ENCODE measurements around the gene SNORC.
"Not testable (repeated sequence)": the region's sequence is repeated elsewhere in the genome, so short reads cannot be mapped to it uniquely, and the experiment has no call there.

The SNORC gene

GRCh38 chr2:232896720-232897597 is 26.9 kb downstream of the SNORC start:
- no peak for DNase-seq (ENCODE audit: low read depth in 2 of 2)

DNA sequence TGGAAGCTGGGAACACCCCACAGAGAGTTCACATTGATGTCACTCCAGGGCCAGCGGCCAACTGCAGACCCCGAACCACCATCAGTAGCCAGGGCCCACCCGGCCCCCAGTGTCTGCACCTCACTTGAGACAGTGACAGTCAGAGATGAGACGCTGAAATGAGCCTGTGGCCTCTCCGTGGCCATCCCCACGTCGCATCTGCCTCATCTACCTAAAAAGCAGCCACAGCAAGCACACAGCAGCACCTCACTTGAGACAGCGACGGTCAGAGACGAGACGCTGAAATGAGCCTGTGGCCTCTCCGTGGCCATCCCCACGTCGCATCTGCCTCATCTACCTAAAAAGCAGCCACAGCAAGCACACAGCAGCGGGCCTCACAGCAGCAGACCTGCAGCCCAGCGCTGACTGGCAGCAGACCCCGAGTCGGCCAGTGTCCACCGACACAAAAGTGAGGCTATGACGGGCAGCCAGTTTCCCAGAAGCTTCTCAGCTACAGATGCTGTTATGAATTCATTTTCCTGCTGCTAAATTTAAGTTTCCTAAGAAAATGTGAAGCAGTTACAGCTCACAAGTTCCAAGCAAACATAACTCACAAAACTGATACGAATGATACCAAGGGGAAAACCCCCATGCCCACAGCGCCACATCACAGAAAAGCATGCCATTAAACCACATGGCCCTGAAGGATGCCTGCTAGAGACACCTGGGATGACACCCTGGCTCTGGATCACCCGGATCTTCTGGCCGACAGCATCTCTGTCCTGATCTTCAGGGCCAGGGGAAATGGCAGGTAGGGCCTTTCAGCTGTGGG is 27.7 kb downstream of the SNORC start:
- DNase-seq (ENCODE audit: low read depth in 2 of 2), result peak; percentile 53 to 54

- no peak for DNase-seq (ENCODE audit: low read depth in 2 of 2)
Measured at GRCh38 chr2:232898592-232899543, 28.8 kb downstream of the SNORC start.

- no peak for DNase-seq (ENCODE audit: low read depth in 2 of 2)
Measured at GRCh38 chr2:232900811-232901735, 31.0 kb downstream of the SNORC start.

DNA sequence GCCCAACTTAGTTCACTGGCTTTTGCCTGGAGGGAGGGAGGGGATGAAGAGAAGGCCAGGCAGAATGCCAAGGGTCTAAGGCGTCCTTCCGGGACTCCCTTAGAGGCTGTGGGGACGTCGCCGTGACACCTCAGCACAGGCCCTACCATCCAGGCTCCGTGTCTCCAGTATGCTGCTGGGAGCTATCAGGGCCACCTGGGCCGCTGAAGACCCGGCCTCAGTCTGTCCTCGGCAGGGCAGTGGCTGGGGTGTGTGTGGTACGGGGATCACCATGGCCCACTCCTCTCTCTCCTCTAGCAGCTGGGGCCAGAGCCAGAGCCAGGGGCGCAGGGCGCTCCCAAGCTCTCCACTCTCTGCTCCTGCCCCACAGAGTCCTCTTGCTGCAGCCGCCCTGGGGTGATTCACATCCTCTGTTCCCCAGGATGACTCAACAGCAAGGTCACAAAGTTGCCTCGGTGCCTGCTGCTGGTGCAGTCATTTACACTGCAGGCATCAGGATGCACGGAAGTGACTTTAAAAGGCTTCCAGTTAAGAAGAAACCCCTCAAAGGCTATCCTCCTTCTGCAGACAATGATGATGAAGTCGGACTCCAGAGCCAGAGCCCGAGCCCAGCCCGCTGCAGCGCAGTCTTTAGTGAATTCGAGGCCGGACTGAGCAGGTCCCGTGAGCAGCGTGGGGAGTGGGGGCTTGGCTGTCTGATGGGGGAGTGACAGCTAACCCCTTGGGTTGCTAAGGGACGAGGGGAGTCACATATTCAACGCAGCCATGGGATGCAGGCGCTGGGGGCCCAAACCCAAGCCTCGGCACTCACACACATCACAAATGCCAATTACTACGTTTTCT is 31.9 kb downstream of the SNORC start:
- DNase-seq (ENCODE audit: low read depth in 2 of 2), result peak; percentile 52 to 53

DNA sequence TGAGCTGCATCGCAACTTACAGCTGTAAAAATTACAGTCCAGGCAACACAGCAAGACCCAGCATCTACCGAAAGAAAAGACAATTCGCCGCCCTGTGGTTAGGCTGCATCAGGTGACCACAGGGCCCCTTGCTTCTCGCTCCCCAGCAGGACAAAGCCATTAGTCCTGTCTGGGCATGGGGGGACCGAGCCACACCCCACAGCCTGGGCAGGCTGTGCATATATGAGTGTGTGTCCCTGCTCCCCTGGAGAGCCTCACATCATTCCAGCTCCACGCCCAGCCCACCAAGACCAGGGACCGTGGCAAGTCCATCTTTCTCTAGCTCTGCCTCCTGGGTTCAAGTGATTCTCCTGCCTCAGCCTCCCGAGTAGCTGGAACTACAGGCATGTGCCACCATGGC is 33.9 kb downstream of the SNORC start:
- DNase-seq (ENCODE audit: low read depth in 2 of 2), result no peak

DNA sequence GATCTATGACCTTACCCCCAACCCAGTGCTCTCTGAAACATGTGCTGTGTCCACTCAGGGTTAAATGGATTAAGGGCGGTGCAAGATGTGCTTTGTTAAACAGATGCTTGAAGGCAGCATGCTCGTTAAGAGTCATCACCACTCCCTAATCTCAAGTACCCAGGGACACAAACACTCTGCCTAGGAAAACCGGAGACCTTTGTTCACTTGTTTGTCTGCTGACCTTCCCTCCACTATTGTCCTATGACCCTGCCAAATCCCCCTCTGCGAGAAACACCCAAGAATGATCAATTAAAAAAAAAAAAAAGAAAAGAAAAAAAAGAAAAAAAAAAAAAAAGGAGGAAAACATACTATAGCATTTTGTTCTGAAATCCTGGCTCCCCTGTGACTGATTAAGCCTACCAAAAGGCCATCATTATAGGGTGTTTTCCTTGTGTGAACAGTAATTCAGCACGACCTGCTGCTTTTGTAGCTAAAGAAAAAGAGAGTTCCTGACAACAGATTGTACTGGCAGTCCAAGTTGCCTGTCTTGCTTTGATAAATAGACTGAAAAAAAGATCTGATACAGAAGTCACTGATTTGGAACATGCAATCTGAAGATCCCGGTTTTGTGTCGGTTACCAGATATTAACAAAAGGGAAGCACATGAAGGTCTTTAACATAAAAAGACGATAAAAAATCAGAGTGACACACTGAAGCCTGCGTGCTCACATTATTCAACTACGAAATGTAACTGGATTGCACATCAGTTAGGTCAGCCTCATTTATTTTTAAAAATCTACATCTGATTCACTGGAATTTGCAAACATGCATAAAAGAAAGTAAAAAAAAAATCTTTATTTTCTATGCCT is 37.0 kb downstream of the SNORC start:
- DNase-seq (ENCODE audit: low read depth in 2 of 2), result not testable (repeated sequence)

- not testable (repeated sequence) for DNase-seq (ENCODE audit: low read depth in 2 of 2)
Measured at GRCh38 chr2:232907718-232908085, 37.6 kb downstream of the SNORC start.

- DNase-seq (ENCODE audit: low read depth in 2 of 2), result no peak
Measured at GRCh38 chr2:232908695-232909094, 38.6 kb downstream of the SNORC start.

DNA sequence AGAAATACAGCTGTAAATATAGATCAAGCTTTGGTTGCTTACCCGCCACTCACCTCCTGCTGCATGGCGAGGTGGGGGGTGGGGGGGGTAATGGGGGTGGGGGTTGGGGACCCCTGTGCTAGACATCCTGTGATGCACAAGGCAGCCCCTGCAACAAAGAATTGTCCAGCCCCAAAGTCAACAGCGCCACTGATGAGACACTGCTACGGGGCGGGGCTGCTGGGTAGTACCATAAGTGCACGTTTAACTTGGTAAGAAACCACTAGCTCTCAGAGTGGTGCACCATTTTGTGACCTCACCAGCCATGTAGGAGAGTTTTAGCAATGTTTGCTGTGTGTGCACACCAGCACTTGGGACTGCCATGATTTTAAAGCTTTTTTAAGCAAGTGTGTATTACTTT is 40.3 kb downstream of the SNORC start:
- DNase-seq (ENCODE audit: low read depth in 2 of 2), result no peak

DNA sequence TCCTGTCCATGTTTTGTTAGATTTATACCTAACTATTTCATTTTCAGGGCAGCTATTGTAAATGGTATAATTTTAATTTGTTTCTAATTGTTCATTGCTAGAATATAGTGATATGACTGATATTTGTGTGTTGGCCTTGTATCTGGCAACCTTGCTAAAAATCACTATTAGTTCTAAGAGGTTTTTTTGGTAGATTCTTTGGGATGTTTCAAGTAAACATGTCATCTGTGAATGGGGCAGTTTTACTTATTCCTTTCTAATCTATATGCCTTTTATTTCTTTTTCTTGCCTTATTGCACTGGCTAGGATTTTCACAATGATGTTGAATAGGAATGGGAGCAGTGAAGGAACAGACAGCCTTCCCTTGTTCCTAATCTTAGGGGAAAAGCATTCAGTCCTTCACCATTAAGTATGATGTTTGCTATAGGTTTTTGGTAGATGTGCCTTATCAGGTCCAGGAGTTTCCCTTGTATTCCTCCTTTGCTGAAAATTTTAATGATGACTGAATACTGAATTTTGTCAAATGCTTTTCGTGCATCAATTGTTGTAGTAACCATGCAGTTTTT is 41.7 kb downstream of the SNORC start:
- DNase-seq (ENCODE audit: low read depth in 2 of 2), result no peak

DNA sequence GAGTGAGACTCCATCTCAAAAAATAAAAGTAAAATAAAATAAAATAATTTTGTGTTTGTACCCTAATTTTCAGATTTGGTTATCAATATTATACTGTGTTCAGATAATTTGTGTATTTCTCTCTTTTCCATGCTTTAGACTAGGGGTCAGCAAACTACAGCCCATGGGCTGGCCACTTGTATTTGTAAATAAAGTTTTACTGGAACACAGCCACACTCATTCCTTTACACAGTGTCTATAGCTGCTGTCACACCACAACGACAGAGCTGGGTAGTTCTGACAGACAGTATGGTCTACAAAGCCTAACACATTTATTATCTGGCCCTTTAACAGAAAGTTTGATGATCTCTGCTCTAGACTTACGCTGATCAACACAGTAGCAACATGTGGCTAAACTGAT is 43.8 kb downstream of the SNORC start:
- DNase-seq (ENCODE audit: low read depth in 2 of 2), result no peak

GRCh38 chr2:232919141-232919540 is 49.1 kb downstream of the SNORC start:
- DNase-seq (ENCODE audit: low read depth in 2 of 2), result no peak

DNA sequence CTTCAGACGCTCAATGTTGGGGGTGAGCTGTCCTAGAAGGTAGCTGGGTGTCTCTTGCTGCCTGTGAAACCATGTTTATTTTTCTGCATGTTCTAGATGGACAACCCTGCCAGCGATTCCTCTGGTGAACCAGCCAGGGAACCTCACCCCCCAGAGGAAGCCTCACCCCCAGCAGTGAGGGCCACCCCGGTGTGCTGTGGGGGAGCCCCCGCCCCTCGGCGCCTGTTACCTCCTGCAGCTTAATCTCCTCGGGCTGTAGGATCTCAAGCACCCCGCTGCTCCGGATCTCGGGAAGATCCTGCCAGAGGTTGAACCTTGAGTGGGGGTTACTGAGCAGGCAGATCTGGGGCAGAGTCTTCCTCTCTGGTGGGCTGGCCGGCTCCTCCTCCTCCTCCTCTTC is 50.0 kb downstream of the SNORC start:
- no peak for DNase-seq (ENCODE audit: low read depth in 2 of 2)

GRCh38 chr2:232920760-232921159 is 50.7 kb downstream of the SNORC start:
- DNase-seq (ENCODE audit: low read depth in 2 of 2), result no peak

- no peak for DNase-seq (ENCODE audit: low read depth in 2 of 2)
Measured at GRCh38 chr2:232924433-232924832, 54.4 kb downstream of the SNORC start.

GRCh38 chr2:232925153-232925820 is 55.2 kb downstream of the SNORC start:
- DNase-seq (ENCODE audit: low read depth in 2 of 2), result no peak

- DNase-seq (ENCODE audit: low read depth in 2 of 2), result no peak
Measured at GRCh38 chr2:232925821-232926156, 55.7 kb downstream of the SNORC start.
